ENCODE data around the gene TSR1.

GRCh38 chr17:2346475-2346874 is 10.2 kb upstream of the TSR1 start:
- TF ChIP-seq CTCF (IDR thresholded peaks at IDR 0.05; ENCODE audit: insufficient read depth, low read length, poor library complexity, severe bottlenecking), result no peak
- no peak for TF ChIP-seq EZH2phosphoT487 (conservative IDR thresholded peaks at IDR 0.05; ENCODE audit: low read length)

Data from SU-DHL-6 (cell line).